Kidney (tissue), 14 donors: ENCODE measurements around the gene PINK1. TPM values are rescaled to one million over a fixed set of nuclear protein-coding genes. Genes with fewer than 3 reads are reported as not detected.
A peak's percentile ranks its signal among the peaks of the same experiment; 100 is the strongest.

ENCODE experiments used
- DNase-seq, 5 donors: peaks; one replicate each; pipeline ENCODE4 v3.0.0-alpha.2; 2013 to 2020
- FAIRE-seq: peaks from 2 replicates; lab custom pipeline; 2012; peaks lifted over from hg19 to GRCh38; lab: Jason Lieb, UNC
- H3K27ac ChIP-seq, 2 donors: one replicate each; pipeline ENCODE4 v1.7.0; 2013; ENCODE audit warnings: low read depth in 2 of 2, low read length in 2 of 2, inconsistent platforms in 1 of 2
- H3K27me3 ChIP-seq: one replicate; pipeline ENCODE4 v1.7.1; 2013; ENCODE audit warnings: low read length, inconsistent platforms; ENCODE audit not compliant: control insufficient read depth, insufficient read depth
- H3K36me3 ChIP-seq, 3 donors: one replicate each; pipeline versions ENCODE4 v1.7.0 to v1.7.1; 2013; ENCODE audit warnings: low read length in 3 of 3, control low read depth in 1 of 3, inconsistent platforms in 1 of 3; ENCODE audit not compliant: insufficient read depth in 3 of 3, control insufficient read depth in 2 of 3
- H3K4me1 ChIP-seq, 3 donors: one replicate each; pipeline versions ENCODE4 v1.7.0 to v1.7.1; 2013; ENCODE audit warnings: low read length in 3 of 3, inconsistent platforms in 1 of 3, low read depth in 1 of 3; ENCODE audit not compliant: control insufficient read depth in 2 of 3, insufficient read depth in 2 of 3
- H3K4me3 ChIP-seq, 3 donors: one replicate each; pipeline versions ENCODE4 v1.7.0 to v1.8.1; 2013; ENCODE audit warnings: low read length in 3 of 3, control low read depth in 1 of 3, inconsistent platforms in 1 of 3
- H3K9ac ChIP-seq, 3 donors: one replicate each; pipeline versions ENCODE4 v1.7.0 to v1.7.1; 2013; ENCODE audit warnings: low read length in 3 of 3, control low read depth in 1 of 3, inconsistent platforms in 1 of 3
- H3K9me3 ChIP-seq, 3 donors: one replicate each; pipeline versions ENCODE4 v1.7.0 to v1.7.1; 2013; ENCODE audit warnings: low read length in 3 of 3, control low read depth in 1 of 3, inconsistent platforms in 1 of 3; ENCODE audit not compliant: control insufficient read depth in 2 of 3, insufficient read depth in 1 of 3
- intact Hi-C: fragments of 100-400 bp; cut with DNase I; formaldehyde crosslinking; loops from one replicate; pipeline ENCODE4 v1.11.1; 2022
- polyA plus RNA-seq: library from polyadenylated mRNA; stranded (reverse); fragments of 350-450 nt; fragmentation: Illumina TruSeq; extraction: RNeasy Lipid Tissue Mini Kit (QIAGEN cat#74804); gene quantifications from one replicate; pipeline ENCODE4 v1.2.3, GENCODE V29; 2014; ENCODE audit warnings: low read depth, low replicate concordance; ENCODE audit not compliant: insufficient read depth
- total RNA-seq: library from RNA; stranded (reverse); fragmentation: NEBNext Ultra II Directional; extraction: Animal tissue kit (Norgen Biotek cat#: 25700); gene quantifications from one replicate; pipeline ENCODE4 v1.2.1, GENCODE V29; 2021
- TF ChIP-seq, protein P1 (sequence below): IDR thresholded peaks from 3 replicates; pipeline ENCODE4 v1.5.1; 2012; ENCODE audit warnings: mild to moderate bottlenecking, moderate library complexity, borderline replicate concordance; ENCODE audit not compliant: insufficient read depth; ENCODE audit errors: extremely low read depth
- donor health status: control.
- donor health status: control.
- donor health status: control.
- donor health status: control.
- donor health status: control.
- donor health status: DM: yes; HTN: yes; CAD: no.
- donor health status: Normal renal cell carcinoma (clear cell type).

PINK1 gene
- total and polyA plus RNA-seq, 2 donors from 2014 or later, result 72.7 to 156 TPM

DNA sequence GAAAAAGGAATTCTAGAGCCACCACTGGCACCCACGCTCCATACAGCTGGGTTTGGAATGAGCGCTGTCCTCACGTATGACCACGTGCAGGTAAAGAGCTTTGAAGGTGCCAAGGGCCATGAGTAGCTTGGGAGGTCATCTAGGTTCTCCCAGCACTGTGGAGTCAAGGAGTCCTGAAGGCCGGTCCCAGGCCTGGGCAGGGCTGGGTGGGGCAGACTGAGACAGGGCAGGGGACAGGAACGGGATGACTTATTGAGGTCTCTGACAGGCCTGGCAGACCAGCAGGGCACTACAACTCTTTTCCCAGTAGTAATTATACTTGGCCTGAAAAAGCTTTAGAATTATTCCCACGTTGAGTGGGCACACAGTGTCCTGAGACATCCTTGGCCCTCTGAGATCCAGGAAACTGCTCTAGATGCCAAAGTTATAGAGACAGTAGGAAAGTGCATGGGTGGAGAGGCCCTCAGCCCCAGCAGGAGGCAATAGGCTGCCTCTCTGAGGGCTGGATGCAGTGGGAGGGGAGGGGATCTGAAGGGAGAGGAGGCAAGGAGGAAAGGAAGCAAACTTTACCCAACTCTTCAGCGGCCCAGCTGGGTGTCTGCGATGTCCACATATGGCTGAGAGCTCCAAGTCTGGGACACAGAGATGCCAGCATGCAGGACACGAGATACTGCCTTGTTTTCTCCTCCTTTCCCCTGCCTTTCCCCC is 46.2 kb upstream of the PINK1 start:
- Histone ChIP-seq H3K4me3 (no peak overlapping the region), H3K4me1 (peaks cover 0 to 15% (median 4%) of the 10 kb centered on the region in 3 donors), H3K9me3 (no peaks in the 10 kb centered on the region), H3K9ac (no peak overlapping the region), H3K27me3 (no peaks in the 10 kb centered on the region), H3K27ac (peak overlapping the region in 1 of 2 donors; percentile 1), H3K36me3 (no peaks in the 10 kb centered on the region)
- FAIRE-seq (no peak), DNase-seq (no peak)
- intact Hi-C loops, result no loop called here
- TF ChIP-seq, protein P1, sequence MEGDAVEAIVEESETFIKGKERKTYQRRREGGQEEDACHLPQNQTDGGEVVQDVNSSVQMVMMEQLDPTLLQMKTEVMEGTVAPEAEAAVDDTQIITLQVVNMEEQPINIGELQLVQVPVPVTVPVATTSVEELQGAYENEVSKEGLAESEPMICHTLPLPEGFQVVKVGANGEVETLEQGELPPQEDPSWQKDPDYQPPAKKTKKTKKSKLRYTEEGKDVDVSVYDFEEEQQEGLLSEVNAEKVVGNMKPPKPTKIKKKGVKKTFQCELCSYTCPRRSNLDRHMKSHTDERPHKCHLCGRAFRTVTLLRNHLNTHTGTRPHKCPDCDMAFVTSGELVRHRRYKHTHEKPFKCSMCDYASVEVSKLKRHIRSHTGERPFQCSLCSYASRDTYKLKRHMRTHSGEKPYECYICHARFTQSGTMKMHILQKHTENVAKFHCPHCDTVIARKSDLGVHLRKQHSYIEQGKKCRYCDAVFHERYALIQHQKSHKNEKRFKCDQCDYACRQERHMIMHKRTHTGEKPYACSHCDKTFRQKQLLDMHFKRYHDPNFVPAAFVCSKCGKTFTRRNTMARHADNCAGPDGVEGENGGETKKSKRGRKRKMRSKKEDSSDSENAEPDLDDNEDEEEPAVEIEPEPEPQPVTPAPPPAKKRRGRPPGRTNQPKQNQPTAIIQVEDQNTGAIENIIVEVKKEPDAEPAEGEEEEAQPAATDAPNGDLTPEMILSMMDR, result no peak

DNA sequence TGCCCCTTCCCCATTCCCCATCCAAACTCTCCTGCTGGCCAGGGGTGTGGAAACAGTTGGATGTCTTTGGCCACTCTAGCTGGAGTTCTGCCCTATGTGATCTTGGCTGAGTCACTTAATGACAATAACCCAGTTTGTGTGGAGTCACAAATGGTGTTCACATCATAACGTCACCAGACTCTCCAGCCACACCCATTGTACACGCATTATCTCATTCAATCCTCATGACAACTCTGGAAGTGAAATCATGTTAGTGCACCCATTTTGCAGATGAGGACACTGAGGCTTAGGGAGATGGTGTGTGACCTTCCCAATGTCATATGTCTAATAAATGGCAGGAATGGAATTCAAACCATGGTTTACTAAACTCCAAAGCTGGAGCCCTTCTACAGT is 45.6 kb upstream of the PINK1 start:
- TF ChIP-seq, protein P1, result no peak
- Histone ChIP-seq H3K27me3 (no peaks in the 10 kb centered on the region), H3K9me3 (no peaks in the 10 kb centered on the region), H3K27ac (peak overlapping the region in 1 of 2 donors; percentile 1), H3K9ac (no peak overlapping the region), H3K4me1 (peaks cover 0 to 18% (median 4%) of the 10 kb centered on the region in 3 donors), H3K4me3 (no peak overlapping the region), H3K36me3 (no peaks in the 10 kb centered on the region)
- intact Hi-C loops, result no loop called here
- DNase-seq (no peak), FAIRE-seq (no peak)

DNA sequence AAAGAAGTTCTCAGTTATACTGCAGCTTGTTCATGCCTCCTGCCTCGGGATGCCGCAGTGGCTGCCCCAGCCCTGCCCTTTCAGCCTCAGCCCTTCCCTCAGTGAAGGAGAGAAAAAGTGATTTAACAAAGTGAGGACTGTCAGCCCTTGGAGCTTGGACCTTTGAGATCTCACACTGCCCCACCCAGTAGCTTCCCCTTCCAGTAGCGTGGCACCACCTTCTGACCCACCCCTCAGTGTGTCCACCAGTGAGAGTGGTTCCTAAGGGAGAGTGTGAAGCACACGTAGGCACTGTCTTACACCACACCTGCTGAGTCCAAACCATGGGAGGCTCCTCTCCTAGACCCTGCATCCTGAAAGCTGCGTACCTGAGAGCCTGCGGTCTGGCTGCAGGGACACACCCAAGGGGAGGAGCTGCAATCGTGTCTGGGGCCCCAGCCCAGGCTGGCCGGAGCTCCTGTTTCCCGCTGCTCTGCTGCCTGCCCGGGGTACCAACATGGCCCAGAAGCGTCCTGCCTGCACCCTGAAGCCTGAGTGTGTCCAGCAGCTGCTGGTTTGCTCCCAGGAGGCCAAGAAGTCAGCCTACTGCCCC is 44.5 kb upstream of the PINK1 start, which contains the start of gene CDA:
CDA (plus strand) TSS at position 464 of the 592 bp plus-strand sequence; CDS start at position 497, 33 bp downstream.
- FAIRE-seq, result no peak
- Histone ChIP-seq H3K27me3 (no peaks in the 10 kb centered on the region), H3K9ac (peak within 1 kb of the TSS; percentile 2 to 40 (median 29))

More for the DNA sequence above, 44.5 kb upstream of the PINK1 start, which contains the start of gene CDA:
- Histone ChIP-seq H3K9me3 (no peaks in the 10 kb centered on the region), H3K4me3 (peak within 1 kb of the TSS; percentile 40 to 75 (median 57)), H3K36me3 (no peaks in the 10 kb centered on the region), H3K27ac (peak within 1 kb of the TSS; percentile 74 to 85), H3K4me1 (peaks cover 0 to 18% (median 4%) of the 10 kb centered on the region in 3 donors)
- DNase-seq, result peak; percentile 20 to 80 (median 46)
- TF ChIP-seq, protein P1, result no peak
- intact Hi-C loops, result no loop called here
